GM18508 (cell line): ENCODE results near the gene CARMIL3.
"Not testable (repeated sequence)": the region's sequence is repeated elsewhere in the genome, so short reads cannot be mapped to it uniquely, and the experiment has no call there.

Experiments
- ATAC-seq: cut with Tn5 transposase; IDR thresholded peaks from one replicate; pipeline ENCODE4 v1.9.1; 2021; ENCODE audit warnings: moderate number of reproducible peaks; ENCODE audit not compliant: insufficient read depth, unreplicated experiment

CARMIL3 gene

GRCh38 chr14:24092110-24092504, 40.3 kb downstream of the CARMIL3 start:
- no peak for ATAC-seq

DNA sequence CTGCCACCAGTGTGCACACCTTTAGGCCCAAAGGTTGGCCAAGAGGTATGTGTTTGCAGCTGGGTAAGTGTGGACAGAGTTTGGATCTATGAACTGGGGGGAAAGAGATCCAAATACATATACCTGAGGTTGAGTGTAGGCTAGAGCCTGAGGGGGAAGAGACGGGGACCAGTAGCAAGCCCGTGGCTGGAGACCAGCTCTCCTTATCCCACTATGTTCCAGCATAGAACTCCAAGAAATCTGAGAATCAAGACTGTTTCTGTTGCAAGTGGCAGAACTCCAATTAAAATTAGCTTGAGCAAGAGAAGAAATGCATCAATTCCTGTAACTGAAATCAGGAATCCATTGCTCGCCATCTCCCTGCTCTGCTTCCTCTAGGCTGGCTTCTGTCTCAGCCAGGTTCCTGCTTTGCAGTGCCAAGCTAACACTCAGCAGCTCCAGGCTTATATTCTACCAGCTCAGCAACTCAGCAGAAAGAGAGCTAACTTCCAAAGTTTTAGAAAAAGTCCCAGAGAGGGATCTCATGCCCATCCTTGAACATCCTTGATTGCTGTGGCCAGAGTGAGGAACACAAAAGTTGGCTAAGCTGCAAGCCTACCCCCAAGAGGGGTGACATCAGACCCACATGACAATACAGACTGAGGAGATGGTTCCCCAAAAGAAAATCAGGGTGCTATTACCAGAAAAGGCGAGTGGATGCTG, 40.8 kb downstream of the CARMIL3 start:
- no peak for ATAC-seq

- ATAC-seq = no peak
Measured at GRCh38 chr14:24093207-24093900, 41.5 kb downstream of the CARMIL3 start.

GRCh38 chr14:24093901-24094840, 42.4 kb downstream of the CARMIL3 start, which contains the start of gene PCK2:
PCK2 (plus strand) TSS chr14:24094311; CDS start chr14:24094406, 95 bp downstream.
- no peak for ATAC-seq

GRCh38 chr14:24094841-24095270, 43.0 kb downstream of the CARMIL3 start:
- no peak for ATAC-seq

GRCh38 chr14:24095271-24096068, 43.7 kb downstream of the CARMIL3 start:
- peak; percentile 61 for ATAC-seq

GRCh38 chr14:24096545-24097181, 44.9 kb downstream of the CARMIL3 start:
- ATAC-seq = no peak

GRCh38 chr14:24098229-24098926, 46.6 kb downstream of the CARMIL3 start:
- no peak for ATAC-seq

DNA sequence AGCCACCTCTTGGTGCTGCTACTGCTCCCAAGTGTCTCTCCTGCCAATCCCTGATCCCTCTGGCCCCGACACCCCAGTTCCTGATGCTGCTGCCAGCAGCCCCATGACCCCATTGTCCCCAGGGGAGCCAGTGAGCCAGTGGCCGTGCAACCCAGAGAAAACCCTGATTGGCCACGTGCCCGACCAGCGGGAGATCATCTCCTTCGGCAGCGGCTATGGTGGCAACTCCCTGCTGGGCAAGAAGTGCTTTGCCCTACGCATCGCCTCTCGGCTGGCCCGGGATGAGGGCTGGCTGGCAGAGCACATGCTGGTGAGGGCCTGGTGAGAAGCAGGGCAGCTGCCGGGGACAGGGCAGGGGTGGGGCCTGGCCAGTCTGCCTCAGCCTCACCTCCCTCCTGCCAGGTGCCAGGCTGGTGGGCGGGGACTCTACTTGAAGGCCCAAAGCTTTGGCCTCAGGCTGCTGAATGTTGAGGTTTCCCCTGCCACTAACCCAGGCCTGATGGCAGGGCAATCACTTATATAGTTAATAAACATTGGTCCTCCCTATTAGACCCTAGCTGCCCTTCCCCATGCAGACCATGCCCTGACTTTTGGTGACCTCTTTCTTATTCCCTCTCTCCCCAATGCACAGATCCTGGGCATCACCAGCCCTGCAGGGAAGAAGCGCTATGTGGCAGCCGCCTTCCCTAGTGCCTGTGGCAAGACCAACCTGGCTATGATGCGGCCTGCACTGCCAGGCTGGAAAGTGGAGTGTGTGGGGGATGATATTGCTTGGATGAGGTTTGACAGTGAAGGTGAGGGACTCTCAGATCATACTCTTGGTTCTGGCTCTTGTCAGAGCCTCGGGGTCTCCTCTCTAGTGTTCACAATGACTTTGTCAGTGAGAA, 47.4 kb downstream of the CARMIL3 start:
- ATAC-seq = no peak

DNA sequence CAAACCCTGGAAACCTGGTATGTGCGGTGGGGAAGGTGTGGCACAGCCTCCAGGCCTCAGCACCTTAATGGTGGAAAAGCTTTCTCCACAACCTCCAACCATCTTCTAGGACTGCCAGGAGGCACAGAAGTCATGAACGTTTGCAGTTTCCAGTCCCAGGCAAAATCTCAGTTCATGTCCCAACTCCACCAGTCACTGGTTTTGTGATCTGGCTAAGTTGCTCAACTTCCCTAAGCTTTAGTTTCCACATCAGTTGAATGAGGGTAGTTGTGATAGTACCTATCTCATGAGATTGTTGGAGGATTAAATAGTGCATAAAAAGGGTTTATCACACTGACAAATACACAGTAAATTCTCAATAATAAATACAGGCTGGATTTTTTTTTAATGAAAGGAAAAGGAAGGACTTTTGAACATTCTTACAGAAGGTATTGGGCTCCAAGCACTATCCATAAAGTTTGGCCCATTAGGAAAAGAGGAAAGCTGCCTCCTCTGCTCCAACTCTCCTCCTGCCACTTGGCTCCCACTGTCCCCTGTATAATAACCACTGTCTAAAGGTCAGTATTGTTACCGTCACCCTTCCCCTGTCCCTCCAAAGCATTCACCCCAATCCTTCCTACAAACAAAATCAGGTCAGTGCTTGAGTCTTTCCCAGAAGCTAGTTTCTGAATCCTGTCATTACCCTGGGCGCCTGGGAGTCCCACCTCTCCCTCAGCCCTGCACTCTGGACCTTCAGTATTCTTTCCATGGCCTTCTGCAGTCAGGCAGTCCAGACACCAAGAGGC, 48.6 kb downstream of the CARMIL3 start:
- ATAC-seq = no peak

- no peak for ATAC-seq
Measured at GRCh38 chr14:24100982-24101494, 49.2 kb downstream of the CARMIL3 start.

DNA sequence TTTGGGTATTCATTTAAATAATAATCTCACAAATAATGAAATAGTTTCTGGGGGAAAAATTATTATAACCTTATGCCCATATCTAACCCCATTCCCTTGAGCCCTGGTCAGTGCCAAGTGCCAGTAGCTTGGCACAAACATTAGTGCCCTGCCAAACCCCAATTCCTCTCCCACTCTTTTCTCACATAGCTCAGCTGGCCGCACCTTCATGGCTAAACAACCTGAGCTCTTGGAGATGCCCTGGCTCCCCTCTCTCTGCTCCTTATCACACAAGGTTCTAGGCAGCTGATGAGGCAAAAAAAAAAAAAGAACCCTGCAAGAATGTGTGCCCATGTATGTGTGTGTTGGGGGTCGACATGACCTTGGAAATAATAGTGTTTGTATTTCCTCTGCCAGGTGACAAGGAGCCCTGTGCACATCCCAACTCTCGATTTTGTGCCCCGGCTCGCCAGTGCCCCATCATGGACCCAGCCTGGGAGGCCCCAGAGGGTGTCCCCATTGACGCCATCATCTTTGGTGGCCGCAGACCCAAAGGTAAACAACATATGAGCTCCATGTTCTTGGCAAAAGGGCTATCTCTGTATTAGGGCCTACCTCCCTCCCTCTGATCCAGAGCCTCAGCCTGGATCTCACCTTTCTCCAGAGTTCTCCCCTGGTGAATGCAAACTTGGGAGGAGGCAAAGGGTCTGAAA, 50.7 kb downstream of the CARMIL3 start:
- ATAC-seq = no peak

GRCh38 chr14:24103451-24103850, 51.6 kb downstream of the CARMIL3 start:
- no peak for ATAC-seq

- not testable (repeated sequence) for ATAC-seq
Measured at GRCh38 chr14:24105609-24106239, 53.9 kb downstream of the CARMIL3 start.

- no peak for ATAC-seq
Measured at GRCh38 chr14:24106672-24107271, 55.0 kb downstream of the CARMIL3 start.
